HG02610 (cell line): ENCODE data around the gene SLC25A52.
A peak's percentile ranks its signal among the peaks of the same experiment; 100 is the strongest.
"Not testable (repeated sequence)": the region's sequence is repeated elsewhere in the genome, so short reads cannot be mapped to it uniquely, and the experiment has no call there.

Source experiments
- ATAC-seq: cut with Tn5 transposase; IDR thresholded peaks from one replicate; pipeline ENCODE4 v1.9.1; 2021; ENCODE audit warnings: mild to moderate bottlenecking, moderate library complexity; ENCODE audit not compliant: unreplicated experiment

SLC25A52 gene, protein sequence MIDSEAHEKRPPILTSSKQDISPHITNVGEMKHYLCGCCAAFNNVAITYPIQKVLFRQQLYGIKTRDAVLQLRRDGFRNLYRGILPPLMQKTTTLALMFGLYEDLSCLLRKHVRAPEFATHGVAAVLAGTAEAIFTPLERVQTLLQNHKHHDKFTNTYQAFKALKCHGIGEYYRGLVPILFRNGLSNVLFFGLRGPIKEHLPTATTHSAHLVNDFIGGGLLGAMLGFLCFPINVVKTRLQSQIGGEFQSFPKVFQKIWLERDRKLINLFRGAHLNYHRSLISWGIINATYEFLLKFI

DNA sequence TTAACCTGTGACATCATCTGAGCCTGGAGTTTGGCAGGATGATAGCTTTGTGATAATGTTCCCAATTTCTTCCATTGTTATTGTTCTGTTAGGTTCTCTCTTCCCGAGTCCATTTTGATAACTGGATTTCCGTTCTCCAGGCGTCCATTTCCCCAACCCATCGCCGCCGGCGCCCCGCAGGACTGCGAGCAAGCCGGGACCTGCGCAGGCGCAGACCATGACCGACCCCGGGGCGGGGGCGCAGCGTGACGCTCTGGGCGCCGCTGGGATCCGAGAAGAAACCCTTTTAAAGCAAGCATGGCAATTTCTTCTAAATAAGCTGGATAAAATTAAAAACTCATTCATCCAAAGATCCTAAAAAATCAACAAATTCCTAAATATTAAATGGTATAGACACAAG, at the start of gene SLC25A52:
Gene SLC25A52 (minus strand): TSS at position 186 of the 400 bp plus-strand sequence. CDS start 219 bp downstream, outside the sequence.
- ATAC-seq: no peak

DNA sequence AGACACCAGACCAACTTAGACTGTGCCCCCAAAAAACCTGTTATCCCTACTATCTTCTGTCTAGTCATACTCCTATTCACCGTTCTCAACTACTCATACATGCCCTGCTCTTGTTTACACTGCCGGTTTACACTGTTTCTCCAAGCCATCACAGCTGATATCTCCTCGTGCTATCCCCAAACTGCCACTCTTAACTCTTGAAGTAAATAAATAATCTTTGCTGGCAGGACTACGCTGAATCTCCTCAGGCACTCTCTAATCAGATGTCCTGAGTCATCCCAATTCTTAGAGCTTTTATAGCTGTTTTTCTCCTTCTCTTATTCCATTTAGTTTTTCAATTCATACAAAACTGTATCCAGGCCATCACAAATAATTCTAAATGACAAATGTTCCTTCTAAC, 48.4 kb upstream of the SLC25A52 start:
- not testable (repeated sequence) for ATAC-seq

DNA sequence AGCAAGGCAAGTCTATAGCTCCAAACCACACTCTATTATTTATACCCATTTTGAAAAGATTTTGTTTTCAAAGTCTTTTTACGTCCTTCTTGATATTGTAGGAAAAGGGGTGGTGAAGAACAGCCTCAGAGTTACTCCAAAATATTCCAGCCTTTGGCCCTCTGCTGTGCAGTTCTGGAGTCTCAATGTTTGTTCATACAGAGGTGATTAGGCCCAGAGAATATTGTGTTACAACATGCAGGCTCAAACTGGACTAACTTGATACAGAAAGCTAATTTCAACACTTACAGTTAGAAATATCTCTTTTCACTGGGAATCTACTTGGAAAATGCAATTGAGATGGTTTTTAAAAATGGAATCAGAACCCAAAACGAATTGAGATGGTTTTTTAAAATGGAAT, 40.4 kb upstream of the SLC25A52 start:
- ATAC-seq: no peak

DNA sequence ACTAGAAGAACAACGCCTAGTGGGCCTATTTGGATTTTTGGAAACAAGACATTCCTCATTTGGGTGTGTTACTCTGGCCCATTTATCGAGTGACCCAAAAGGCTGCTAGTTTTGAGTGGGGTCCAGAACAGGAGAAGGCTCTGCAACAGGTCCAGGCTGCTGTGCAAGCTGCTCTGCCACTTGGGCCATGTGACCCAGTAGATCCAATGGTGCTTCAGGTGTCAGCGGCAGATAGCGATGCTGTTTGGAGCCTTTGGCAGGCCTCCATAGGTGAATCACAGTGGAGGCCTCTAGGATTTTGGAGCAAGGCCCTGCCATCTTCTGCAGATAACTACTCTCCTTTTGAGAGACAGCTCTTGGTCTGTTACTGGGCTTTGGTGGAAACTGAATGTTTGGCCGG, 38.6 kb upstream of the SLC25A52 start:
- not testable (repeated sequence) for ATAC-seq

DNA sequence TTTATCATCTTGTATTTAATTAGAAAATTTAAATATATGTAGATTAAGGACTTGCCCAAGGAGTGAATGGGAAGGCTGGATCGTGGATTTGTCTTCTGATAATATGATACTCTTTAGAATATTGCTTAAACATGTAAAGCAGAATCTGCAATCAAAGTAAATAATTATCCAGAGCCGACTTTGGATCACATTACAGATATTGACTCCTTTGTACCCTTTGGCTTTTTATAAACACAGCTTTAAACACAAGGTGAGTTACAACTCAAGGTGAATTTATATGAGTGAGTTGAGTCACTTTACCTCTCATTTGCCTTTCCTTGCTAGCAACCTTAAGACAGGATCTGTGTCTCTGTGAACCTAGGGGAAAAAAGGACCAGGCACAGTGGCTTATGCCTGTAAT, 37.7 kb upstream of the SLC25A52 start:
- no peak for ATAC-seq

DNA sequence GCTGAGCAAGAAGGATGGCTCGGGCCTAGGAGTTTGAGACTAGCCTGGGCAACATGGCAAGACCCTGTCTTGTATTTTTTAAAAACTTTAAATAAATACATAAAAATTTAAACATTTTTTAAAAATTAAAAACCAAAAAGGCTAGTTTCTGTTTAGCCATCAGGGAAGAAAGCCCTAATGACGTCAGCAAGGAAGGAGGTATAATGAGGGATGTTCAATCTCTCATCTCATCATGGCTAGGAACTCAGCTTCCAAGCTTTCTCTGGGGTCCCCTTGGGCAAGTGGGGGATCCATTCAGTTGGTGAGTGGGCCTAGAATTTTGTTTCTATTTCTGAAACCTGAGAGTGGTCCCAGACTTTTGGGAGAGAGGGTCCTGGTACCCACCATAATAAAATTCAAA, 35.1 kb upstream of the SLC25A52 start:
- ATAC-seq: no peak

DNA sequence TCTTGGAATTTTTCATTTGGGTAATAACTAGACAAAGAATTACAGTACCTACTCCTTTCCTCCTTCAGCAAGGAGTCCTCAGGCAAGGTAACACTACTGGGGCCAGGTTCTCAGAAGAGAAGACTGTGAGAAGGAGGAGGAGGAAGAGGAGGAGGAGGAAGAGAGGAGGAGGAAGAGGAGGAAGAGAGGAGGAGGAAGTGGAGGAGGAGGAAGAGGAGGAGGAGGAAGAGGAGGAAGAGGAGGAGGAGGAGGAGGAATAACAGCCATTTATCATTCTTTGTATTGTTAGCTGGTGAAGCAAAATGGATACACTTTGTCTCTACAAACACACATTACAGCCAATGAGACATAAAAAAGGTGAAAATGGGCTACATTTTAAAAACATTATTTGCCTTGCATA, 32.9 kb upstream of the SLC25A52 start:
- ATAC-seq: no peak

DNA sequence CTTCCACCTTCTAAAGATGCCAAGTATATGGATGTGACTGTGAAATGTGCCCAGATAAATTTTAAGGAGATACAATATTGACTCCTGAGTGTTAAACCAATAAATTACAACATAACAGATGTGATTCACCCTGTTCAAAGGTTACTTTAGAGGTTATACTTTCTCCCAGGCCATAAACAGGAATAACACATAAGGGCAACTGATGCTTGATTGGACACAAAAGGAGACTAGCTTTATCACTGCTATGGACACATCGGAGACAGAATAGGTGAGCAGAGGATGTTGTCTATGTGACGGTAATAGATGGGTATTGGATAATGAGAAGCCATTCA, 31.9 kb upstream of the SLC25A52 start:
- no peak for ATAC-seq

DNA sequence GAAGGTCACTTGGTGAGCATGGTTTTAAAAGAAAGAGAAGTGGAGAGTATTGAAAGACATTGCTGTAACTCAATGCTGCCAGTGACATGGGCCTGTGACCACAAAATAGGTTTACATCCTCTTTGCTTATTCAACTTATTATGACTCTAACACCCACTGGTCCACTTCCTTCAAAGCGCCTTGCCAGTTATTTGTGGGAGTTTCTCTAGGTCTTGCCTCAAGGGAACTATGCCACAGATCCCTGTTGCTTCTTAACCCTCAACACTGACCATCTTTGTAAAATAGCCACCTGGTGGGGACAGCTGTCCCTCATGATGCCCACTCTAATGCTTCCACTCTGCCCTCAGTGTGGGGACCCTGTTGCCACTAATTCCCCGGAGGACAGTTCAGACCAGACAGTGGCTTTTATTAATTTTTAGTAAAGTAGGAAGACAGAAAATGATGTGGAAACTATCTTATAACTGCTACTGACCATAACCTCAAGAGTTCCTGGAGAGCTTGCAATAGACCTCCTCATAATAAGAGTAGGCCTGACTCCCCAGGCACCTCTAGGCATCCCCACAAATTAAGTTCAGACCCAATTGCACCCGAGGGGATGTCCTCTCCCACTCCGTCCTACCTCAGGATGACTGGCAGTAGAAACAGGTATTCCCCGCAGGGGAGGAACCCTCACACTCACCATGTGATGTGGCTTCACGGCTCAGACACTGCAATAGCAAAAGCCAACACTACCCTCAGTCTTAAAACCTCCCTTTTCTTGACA, 31.3 kb upstream of the SLC25A52 start:
- ATAC-seq: peak; percentile 94

DNA sequence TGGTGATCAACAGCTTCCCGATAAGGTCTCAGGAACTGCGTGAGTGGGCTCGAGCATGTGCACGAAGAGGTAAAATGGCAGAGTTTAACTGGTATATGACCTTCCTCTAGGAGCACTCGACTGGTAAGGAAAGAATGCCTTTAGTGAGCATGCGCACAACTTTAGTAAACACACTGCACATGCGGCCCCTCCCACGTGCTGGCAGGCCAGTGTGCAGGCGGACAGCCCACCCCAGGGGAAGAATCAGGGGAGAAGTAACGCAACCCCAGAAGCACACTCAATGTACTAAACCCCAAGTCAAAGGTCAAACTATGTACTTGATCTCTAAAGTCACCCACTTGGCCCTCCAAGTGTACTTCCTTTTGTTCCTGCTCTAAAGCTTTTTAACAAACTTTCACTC, 28.7 kb upstream of the SLC25A52 start:
- no peak for ATAC-seq

DNA sequence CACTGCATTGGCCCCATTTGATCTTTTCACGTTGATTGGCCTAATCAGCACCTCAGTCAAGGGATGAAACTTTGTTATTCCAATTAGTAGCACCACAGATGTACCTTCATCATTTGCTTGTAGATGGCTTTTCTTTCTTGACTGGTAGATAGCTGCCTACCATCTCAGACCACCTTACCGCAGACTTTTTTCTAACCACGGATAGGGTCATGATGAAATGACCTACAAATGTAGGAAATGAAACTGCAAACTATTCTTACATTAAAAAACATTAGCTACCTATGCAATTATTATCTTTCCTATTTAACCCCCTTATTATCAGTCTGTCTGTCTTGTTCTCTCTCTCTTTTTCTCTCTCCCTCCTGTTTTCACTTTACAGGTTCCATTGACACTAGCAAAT, 22.4 kb upstream of the SLC25A52 start:
- ATAC-seq: no peak

DNA sequence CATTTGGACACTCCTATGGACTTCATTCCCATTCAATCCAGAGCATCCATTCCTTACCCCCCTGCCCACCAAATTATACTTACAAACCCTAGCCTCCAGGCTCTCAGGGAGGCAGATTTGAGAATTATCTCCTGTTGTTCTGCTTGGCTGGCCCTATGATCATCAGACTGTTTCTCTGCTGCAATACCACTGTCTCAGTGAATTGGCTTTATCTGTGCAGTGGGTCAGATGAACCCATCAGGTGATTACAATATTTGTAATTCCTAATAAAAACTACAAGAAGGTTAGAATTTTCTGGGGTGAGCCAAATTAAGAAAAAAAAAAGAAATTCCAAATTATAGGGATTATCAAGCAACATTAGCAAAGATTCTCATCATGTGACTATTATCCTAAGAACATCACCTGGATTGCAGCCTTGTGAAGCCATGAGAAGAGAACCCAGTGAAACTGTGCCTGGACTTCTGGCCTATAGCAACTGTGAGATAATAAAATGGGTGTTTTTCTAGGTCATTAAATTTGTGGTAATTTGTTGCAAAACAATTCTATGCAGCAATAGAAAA, 17.8 kb upstream of the SLC25A52 start:
- no peak for ATAC-seq

DNA sequence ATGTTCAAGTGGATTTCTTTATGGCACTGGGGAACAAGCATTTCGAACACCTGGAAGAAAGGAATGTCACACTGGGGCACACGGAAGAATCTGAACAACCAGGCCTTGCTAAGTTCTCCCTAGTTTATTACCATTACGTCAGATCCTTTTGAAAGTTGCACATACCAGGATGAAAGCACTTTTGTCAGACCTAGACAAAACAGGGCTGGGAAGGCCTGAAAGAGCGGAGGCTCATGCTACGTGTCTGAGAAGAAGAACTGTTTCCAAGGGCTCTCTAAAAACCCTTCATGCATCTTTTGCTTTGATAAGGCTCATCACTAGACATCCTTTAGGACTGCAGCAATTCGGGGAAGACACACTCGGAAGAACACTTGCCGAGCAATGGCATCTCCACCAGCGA, 15.4 kb upstream of the SLC25A52 start:
- ATAC-seq: no peak

DNA sequence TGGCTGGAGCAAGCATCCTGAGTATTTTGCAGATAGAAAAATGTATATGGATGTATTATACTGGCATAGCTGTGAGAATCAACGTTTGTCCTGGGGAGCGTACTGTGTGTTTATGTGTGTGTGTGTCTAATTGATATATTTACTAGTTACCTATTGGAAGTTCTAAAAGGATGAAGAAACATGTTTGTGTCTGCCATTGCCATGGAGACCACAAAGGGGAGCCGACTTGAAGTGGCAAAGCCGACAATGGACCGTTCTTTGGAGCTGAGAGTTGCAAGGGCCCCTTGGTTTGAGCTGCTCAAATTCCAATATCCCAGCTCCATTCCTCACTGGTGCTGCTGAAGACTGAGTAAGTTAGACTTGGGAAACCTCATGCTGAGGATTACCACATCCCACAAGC, 14.3 kb upstream of the SLC25A52 start:
- ATAC-seq: no peak

DNA sequence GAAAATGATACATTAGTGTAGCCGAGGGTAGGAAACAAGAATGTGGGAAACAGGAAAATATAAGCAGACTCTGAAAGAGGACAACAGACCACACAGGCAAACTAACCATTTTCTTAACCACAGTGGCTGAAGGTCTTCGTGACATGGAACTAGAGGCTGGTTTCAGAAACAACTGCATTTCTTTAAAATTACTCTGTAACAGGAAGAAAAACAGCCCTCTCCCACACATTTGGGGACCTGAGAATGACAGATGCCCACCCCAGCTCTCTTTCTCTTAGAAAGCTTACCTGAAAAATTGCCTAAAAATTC, 13.8 kb upstream of the SLC25A52 start:
- peak; percentile 62 for ATAC-seq

DNA sequence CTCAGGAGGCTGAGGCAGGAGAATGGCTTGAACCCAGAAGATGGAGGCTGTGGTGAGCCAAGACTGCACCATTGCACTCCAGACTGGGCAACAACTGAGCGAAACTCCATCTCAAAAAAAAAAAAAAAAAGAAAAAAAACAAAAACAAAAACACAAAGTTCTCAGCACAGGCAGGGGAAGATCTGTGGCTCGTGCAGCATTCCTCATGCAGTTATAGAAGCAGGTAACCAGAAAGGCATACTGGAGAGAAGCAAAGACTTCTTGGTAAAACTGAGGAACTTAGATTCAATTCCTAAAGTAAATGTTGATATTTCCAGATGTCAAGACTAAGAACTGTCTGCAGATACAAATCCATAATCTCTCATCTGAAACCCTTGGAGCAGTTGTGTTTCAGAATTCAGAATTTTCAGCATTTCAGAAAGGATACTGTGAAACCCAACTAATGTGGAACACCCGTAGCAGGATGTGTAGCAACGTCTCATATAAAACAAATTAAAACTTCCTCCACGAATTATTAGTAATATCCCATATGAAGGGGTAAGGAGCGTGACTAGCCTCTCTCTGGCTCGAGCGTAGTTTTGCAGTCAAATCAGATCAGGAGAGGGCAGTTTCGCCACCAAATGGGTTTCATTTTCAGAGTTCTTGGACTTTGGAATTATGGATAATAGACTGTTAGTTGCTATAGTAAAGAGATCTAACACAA, 13.2 kb upstream of the SLC25A52 start:
- ATAC-seq: peak; percentile 25

DNA sequence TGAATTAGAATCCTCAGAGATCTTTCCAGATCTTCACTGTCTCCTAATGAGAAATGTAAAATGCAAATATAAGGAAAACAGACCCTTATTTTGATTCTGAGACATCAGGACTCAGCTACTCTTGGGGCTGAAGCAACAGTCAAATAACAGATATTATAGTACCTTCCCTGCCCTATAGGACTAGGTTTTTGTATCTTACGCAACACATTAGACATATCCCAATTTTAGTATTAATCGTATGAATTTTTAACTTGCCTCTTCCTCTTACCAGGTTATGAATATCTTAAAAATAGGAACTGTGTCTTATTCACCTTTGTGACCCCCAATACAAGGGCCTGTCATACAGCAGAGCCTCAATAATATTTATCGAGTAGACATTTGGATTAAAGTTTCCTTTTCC, 12.0 kb upstream of the SLC25A52 start:
- ATAC-seq: no peak

DNA sequence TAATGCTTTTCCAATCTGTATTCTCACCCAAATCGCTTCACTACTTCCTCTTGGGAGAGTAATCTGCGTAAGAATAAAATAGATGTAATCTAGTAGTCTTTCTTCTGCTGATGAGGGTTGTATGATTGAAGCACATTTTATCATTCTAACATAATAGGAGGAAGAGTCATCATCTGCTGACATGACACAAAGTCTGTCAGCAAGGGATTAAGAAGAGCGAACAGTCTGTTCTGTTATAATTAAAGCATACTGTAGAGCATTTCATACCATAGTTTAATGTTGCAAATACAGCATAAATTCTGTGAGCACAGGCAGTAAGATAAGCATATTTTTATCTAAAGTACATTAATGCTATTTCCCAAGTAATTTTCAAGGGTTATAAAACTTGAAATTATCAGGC, 10.4 kb downstream of the SLC25A52 start:
- no peak for ATAC-seq

DNA sequence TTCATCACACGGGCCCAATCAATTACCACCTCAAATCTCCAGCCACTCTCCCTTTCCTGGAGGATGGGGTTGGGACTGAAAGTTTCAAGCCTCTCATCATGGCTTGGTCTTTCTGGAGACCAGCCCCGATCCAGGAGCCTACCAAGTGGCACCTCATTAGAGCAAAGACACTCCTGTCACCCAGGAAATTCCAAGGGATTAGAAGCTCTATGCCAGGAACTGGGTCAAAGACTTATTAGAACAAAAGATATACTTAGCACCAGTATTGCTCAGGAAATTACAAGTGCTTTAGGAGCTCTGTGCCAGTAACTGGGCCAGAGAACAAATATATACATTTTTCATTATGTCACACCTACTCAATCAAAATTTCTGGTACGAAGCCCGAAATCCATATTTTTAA, 14.3 kb downstream of the SLC25A52 start:
- no peak for ATAC-seq

DNA sequence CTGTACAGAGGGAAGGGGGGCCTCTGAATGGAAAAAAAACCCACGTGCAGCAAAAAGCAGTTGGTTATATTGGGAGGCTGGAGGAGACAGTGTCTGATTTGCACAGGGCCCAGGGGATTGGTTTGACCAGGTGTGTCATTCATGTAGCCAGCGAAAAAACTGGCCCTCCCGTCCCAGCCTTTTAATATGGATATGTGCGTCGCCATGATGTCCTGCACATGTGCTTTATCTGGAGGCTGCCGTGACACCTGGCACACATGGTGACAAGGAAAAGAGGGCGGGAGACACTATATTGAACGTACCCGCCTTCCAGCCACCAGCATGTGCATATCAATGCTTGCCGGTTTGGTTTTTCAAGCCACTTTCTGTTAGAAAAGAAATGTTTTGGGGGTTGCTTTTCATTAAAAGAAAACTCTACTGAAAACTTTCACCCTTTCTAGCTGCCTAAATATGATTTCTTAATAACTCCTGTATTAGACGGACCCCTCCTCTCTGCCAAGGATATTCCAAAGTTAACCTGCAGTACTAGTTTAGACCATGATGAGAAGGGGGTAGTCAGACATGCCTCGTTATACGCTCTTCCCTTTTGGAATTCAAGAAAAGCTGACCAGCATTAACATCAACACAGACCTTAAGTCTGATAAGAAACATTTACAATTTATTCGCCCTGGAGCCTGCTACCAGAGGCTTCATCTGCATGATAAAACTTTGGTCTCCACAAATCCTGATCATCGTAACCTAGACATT, 16.2 kb downstream of the SLC25A52 start:
- no peak for ATAC-seq

DNA sequence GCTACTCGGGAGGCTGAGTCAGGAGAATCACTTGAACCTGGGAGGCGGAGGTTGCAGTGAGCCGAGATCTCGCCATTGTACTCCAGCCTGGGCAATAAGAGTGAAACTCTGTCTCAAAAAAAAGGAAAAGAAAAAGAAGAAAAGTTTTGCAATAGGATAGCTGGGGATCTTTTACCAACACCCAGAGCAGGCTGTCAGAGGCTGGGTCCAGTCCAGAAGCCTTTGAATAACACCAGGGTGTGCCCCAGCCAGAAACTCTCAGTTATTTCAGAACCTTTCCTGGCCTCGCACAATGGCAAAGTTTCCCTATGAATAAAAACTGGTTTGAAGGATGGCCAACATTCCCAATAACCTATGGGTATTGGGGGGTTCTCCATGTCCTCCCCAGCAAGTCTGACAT, 17.1 kb downstream of the SLC25A52 start:
- ATAC-seq: not testable (repeated sequence)
